HepG2 (cell line): ENCODE measurements around the gene THOC6. TPM values are rescaled to one million over a fixed set of nuclear protein-coding genes. Genes with fewer than 3 reads are reported as not detected.

Experiments used
- CEBPZ ChIP-seq: IDR thresholded peaks from 2 replicates; pipeline ENCODE4 v1.6.1; 2012; ENCODE audit warnings: low read length, improper control_type of control experiment
- DR1 ChIP-seq: sonication (generic); formaldehyde crosslinking; IDR thresholded peaks from 2 replicates; pipeline ENCODE4 v1.8.0; 2021; ENCODE audit warnings: mild to moderate bottlenecking, missing genetic modification reagents, inconsistent platforms
- FOXA1 ChIP-seq, 2 experiments: fragments of 450-650 bp in 1 of 2; sonication (generic) in 1 of 2; formaldehyde crosslinking in 1 of 2; IDR thresholded peaks; 2 replicates each; pipeline versions ENCODE4 v1.4.0 to v1.6.1; 2016 to 2020; ENCODE audit warnings: missing genetic modification reagents in 1 of 2
- FOXC1 ChIP-seq: sonication (generic); formaldehyde crosslinking; IDR thresholded peaks from 2 replicates; pipeline ENCODE4 v1.8.0; 2022; ENCODE audit warnings: mild to moderate bottlenecking, missing genetic modification reagents, borderline replicate concordance
- FOXM1 ChIP-seq: sonication (generic); formaldehyde crosslinking; IDR thresholded peaks from 2 replicates; pipeline ENCODE4 v1.5.0; 2020; ENCODE audit warnings: missing genetic modification reagents
- IKZF4 ChIP-seq: sonication (generic); formaldehyde crosslinking; IDR thresholded peaks from 2 replicates; pipeline ENCODE4 v1.5.1; 2020; ENCODE audit warnings: borderline replicate concordance, mild to moderate bottlenecking, low read depth, missing genetic modification reagents; ENCODE audit errors: not compliant biosample characterization
- KDM6A ChIP-seq: IDR thresholded peaks from 2 replicates; pipeline ENCODE4 v1.6.1; 2016; ENCODE audit warnings: low read depth
- KLF6 ChIP-seq: IDR thresholded peaks from 2 replicates; pipeline ENCODE4 v1.8.0; 2016; ENCODE audit warnings: missing biosample characterization, missing genetic modification reagents
- MTA3 ChIP-seq: sonication (generic); formaldehyde crosslinking; IDR thresholded peaks from 2 replicates; pipeline ENCODE4 v1.4.0; 2020; ENCODE audit warnings: missing genetic modification reagents
- REXO4 ChIP-seq: sonication (generic); formaldehyde crosslinking; IDR thresholded peaks from 2 replicates; pipeline ENCODE4 v1.8.0; 2022; ENCODE audit warnings: missing genetic modification reagents, mild to moderate bottlenecking, borderline replicate concordance
- RXRB ChIP-seq: IDR thresholded peaks from 2 replicates; pipeline ENCODE4 v1.6.1; 2016; ENCODE audit warnings: borderline replicate concordance, missing genetic modification reagents, missing compliant biosample characterization
- SALL1 ChIP-seq: sonication (generic); formaldehyde crosslinking; IDR thresholded peaks from 2 replicates; pipeline ENCODE4 v1.8.0; 2022; ENCODE audit warnings: mild to moderate bottlenecking, missing genetic modification reagents
- STAT6 ChIP-seq: sonication (generic); formaldehyde crosslinking; IDR thresholded peaks from 2 replicates; pipeline ENCODE4 v1.4.0; 2020; ENCODE audit warnings: missing genetic modification reagents, mild to moderate bottlenecking, borderline replicate concordance
- THAP7 ChIP-seq: sonication (generic); formaldehyde crosslinking; IDR thresholded peaks from 2 replicates; pipeline ENCODE4 v1.8.1; 2023; ENCODE audit warnings: mild to moderate bottlenecking, missing genetic modification reagents
- YY1 ChIP-seq: IDR thresholded peaks from 2 replicates; pipeline ENCODE4 v1.6.1; 2011; ENCODE audit warnings: low read length, low read depth, moderate library complexity, mild to moderate bottlenecking; ENCODE audit not compliant: insufficient read depth, insufficient replicate concordance
- ZFP91 ChIP-seq: sonication (generic); formaldehyde crosslinking; IDR thresholded peaks from 2 replicates; pipeline ENCODE4 v1.9.0; 2022; ENCODE audit warnings: missing genetic modification reagents, mild to moderate bottlenecking, borderline replicate concordance
- ZNF230 ChIP-seq: sonication (generic); formaldehyde crosslinking; IDR thresholded peaks from 2 replicates; pipeline ENCODE4 v1.4.0; 2020; ENCODE audit warnings: mild to moderate bottlenecking, missing genetic modification reagents
- ZNF24 ChIP-seq: fragments of 450-650 bp; IDR thresholded peaks from 2 replicates; pipeline ENCODE4 v1.6.1; 2017; ENCODE audit warnings: antibody characterized with exemption, mild to moderate bottlenecking
- ZNF331 ChIP-seq: sonication (generic); formaldehyde crosslinking; IDR thresholded peaks from 2 replicates; pipeline ENCODE4 v1.4.0; 2020; ENCODE audit warnings: missing genetic modification reagents
- ZNF343 ChIP-seq: sonication (generic); formaldehyde crosslinking; IDR thresholded peaks from 2 replicates; pipeline ENCODE4 v1.4.0; 2020; ENCODE audit warnings: mild to moderate bottlenecking, missing genetic modification reagents
- ZNF7 ChIP-seq: IDR thresholded peaks from 2 replicates; pipeline ENCODE4 v1.6.1; 2016; ENCODE audit warnings: missing biosample characterization, missing genetic modification reagents
- ZNF781 ChIP-seq: sonication (generic); formaldehyde crosslinking; IDR thresholded peaks from 2 replicates; pipeline ENCODE4 v1.5.1; 2020; ENCODE audit warnings: borderline replicate concordance, mild to moderate bottlenecking, missing genetic modification reagents; ENCODE audit errors: not compliant biosample characterization
- ZSCAN22 ChIP-seq: sonication (generic); formaldehyde crosslinking; IDR thresholded peaks from 2 replicates; pipeline ENCODE4 v1.4.0; 2020; ENCODE audit warnings: mild to moderate bottlenecking, missing genetic modification reagents
- polyA plus RNA-seq, 8 experiments: library from polyadenylated mRNA; depleted of rRNA in 3 of 8; stranded (reverse) in 7 of 8; unstranded in 1 of 8; fragments of >200 nt; fragmentation: Illumina TruSeq in 4 of 8; extraction: Trizol in 4 of 8; gene quantifications; 2 replicates each; pipeline versions ENCODE4 v1.2.1 to v1.2.3, GENCODE V29; 2011 to 2016; ENCODE audit warnings: low read depth in 4 of 8, missing spikeins in 1 of 8, mixed read lengths in 1 of 8; ENCODE audit not compliant: insufficient read depth in 1 of 8
- total RNA-seq, 5 experiments: library from RNA; depleted of rRNA; stranded (reverse); fragments of >200 nt; fragmentation: Illumina TruSeq; extraction: Trizol; gene quantifications; 2 replicates each; pipeline ENCODE4 v1.2.3, GENCODE V29; 2016; ENCODE audit warnings: low read depth in 1 of 5

Gene THOC6
- total and polyA plus RNA-seq, 2 of the 13 experiments (the other 11 are each of a cell fraction or from before 2014, with no cell fraction given), result 32.1 to 37.0 TPM

- no peak for TF ChIP-seq CEBPZ
- no peak for TF ChIP-seq THAP7 (CRISPR knock-in tag)
- TF ChIP-seq ZFP91 (CRISPR knock-in tag), result no peak
- TF ChIP-seq RXRB (CRISPR knock-in tag), result 0 out of 2 replicates have a peak, but pooled peaks have one; percentile 22
- TF ChIP-seq SALL1, result no peak
- TF ChIP-seq DR1, result peak; percentile 13; the same call in 1 of the 2 replicates
- no peak for TF ChIP-seq KDM6A
- no peak for TF ChIP-seq ZNF781 (CRISPR knock-in tag)
- TF ChIP-seq KLF6 (CRISPR knock-in tag), result peak; percentile 78
- TF ChIP-seq ZNF343, result 0 out of 2 replicates have a peak, but pooled peaks have one; percentile 24
- no peak for TF ChIP-seq MTA3 (CRISPR knock-in tag)
- TF ChIP-seq ZNF7 (CRISPR knock-in tag), result no peak
- 0 out of 2 replicates have a peak, but pooled peaks have one; percentile 30 for TF ChIP-seq ZNF331
- TF ChIP-seq IKZF4, result peak; percentile 25
- TF ChIP-seq YY1, result no peak
- no peak for TF ChIP-seq STAT6
- TF ChIP-seq ZNF230, result no peak
- no peak for TF ChIP-seq FOXM1
- TF ChIP-seq FOXC1 (CRISPR knock-in tag), result no peak
- TF ChIP-seq REXO4, result no peak
- no peak; the same call in 1 of the 2 replicates for TF ChIP-seq ZNF24
- TF ChIP-seq ZSCAN22 (CRISPR knock-in tag), result no peak
- TF ChIP-seq FOXA1 (IDR thresholded peaks at IDR 0.05), result no peak
- no peak for TF ChIP-seq FOXA1 (CRISPR knock-in tag; IDR thresholded peaks at IDR 0.05)
These were observed 3.6 kb upstream of the THOC6 start, which contains the start of gene TNFRSF12A (continued) for GRCh38 chr16:3020247-3020603.
